ENCODE measurements around the gene DSTYK.

DSTYK gene

DNA sequence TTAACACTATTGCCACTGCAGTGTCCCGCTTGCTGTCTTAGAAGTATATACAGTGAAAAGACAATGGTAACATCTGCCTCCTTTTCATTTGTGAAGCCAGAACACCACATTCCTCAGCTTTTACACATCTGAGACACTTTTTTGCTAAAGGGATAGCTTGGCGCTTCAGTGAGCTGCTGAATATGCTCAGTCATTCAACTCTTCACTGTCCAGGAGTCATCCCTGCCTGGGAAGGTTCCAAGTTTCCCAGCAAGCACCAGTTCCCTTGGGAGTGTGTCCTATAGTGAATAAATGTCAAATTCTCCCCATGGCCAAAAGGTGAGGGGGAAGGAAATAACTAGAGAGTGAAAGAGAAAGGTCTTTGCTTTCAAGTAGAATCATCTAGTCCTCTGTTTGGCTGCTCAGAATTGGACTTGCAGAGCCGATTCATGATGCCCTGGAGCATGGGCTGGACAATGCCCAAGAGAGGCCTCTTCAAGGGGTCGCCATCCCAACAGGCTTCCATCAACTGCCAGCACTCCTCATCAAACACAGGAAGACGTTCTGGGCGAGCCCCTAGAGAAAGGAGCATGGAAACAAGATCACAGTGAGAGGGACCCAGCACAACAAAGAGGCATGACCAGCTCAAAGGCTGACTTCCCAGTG is 64.2 kb downstream of the DSTYK start:
- POLR2A ChIA-PET = interaction anchor here (0.8 kb wide), 1 partner anchor 163 kb away, joined by 3 read pairs; no protein-coding TSS in a partner anchor
- CTCF ChIA-PET = interaction anchor here (0.7 to 5.9 kb wide), 4 partner anchors 11 to 172 kb away, joined by 3 to 26 read pairs (median 4); no protein-coding TSS in a partner anchor
- no peak for DNase-seq (ENCODE audit: extremely low spot score)
- TF ChIP-seq, protein P1, sequence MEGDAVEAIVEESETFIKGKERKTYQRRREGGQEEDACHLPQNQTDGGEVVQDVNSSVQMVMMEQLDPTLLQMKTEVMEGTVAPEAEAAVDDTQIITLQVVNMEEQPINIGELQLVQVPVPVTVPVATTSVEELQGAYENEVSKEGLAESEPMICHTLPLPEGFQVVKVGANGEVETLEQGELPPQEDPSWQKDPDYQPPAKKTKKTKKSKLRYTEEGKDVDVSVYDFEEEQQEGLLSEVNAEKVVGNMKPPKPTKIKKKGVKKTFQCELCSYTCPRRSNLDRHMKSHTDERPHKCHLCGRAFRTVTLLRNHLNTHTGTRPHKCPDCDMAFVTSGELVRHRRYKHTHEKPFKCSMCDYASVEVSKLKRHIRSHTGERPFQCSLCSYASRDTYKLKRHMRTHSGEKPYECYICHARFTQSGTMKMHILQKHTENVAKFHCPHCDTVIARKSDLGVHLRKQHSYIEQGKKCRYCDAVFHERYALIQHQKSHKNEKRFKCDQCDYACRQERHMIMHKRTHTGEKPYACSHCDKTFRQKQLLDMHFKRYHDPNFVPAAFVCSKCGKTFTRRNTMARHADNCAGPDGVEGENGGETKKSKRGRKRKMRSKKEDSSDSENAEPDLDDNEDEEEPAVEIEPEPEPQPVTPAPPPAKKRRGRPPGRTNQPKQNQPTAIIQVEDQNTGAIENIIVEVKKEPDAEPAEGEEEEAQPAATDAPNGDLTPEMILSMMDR (IDR thresholded peaks at IDR 0.05; ENCODE audit: control extremely low read depth, extremely low read depth, low read depth, missing control alignments) = no peak

DNA sequence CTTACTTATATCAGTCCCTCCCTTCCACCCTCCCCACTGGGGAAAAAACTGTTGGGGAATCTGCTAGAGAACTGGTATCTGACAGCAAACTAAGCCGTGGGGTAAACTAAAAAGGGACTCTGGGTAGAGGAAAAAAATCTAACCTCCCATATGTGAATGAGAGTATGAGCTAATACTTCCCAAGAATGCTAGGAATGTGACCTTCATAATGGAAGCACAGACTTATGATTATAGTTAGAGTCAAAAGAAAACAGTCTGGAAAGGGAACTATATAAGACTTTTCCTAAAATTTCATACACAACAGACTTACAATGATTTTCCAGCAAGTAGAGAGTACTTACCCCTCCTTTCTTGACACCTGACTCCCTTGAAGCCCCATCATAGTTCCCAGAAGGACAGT is 66.8 kb downstream of the DSTYK start:
- ChIA-PET CTCF (interaction anchor here (0.9 to 5.9 kb wide), 9 partner anchors 10 to 155 kb away, joined by 3 to 26 read pairs (median 6); no protein-coding TSS in a partner anchor), POLR2A (no interaction called here)
- TF ChIP-seq, protein P1 (IDR thresholded peaks at IDR 0.05; ENCODE audit: control extremely low read depth, extremely low read depth, low read depth, missing control alignments) = no peak
- DNase-seq (ENCODE audit: extremely low spot score) = no peak

DNA sequence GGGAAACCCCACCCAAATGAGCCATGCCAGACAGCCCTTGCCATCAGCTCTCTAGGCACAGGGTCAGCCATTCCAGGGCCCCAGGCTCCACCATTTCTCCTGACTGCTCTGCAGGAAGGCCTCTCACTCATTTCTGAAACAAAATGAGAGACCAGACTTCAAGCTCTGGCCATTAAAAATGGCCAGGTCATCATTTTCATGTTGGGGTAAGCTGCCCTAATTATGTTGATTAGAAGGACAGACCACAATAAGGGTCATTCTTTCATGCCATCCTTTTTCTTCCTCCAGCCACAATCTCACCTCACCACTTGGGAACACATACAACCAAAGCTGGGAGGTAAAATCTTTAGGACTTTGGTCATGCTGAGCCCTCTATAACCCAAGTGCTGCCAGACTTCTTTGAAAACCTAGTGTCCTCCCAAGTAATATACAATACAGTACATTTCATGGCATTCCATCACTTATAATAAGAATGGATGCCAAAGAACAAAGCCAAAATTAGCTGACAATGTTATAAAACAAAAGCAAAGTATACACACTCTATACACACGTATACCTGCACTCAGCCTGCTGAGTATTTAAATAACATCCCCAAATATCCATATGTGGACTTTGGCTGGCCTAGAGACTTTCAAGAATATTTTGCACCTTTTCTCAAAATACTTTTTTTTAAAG is 67.3 kb downstream of the DSTYK start:
- ChIA-PET CTCF (interaction anchor here (1.2 to 4.9 kb wide), 13 partner anchors 6 to 169 kb away, joined by 3 to 46 read pairs (median 4); partner anchors contain the start of gene TMEM81), POLR2A (no interaction called here)
- TF ChIP-seq, protein P1 (IDR thresholded peaks at IDR 0.05; ENCODE audit: control extremely low read depth, extremely low read depth, low read depth, missing control alignments) = no peak
- DNase-seq (ENCODE audit: extremely low spot score) = no peak

DNA sequence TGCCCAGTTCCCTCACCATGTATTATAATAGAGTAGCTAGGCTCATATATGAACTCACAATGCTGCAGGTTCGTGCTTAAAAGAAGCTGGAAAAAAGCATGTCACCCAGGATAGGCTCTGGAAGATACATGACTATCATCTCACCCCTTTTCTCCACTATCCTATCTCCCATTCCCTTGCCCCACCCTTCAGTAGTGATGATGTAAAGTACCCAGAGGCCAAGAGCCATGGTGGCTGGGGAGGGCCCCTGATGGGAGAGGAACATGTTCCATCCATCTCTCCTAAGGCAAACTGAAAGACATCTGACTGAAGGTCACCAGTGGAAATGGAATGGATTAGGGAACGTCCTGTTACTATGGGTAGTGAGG is 69.4 kb downstream of the DSTYK start:
- ChIA-PET CTCF (interaction anchor here (0.6 to 4.9 kb wide), 37 partner anchors 9 to 200 kb away, joined by 3 to 46 read pairs (median 6); partner anchors contain the start of gene RBBP5), POLR2A (no interaction called here)
- TF ChIP-seq, protein P1 (IDR thresholded peaks at IDR 0.05; ENCODE audit: control extremely low read depth, extremely low read depth, low read depth, missing control alignments) = no peak
- DNase-seq (ENCODE audit: extremely low spot score) = no peak

DNA sequence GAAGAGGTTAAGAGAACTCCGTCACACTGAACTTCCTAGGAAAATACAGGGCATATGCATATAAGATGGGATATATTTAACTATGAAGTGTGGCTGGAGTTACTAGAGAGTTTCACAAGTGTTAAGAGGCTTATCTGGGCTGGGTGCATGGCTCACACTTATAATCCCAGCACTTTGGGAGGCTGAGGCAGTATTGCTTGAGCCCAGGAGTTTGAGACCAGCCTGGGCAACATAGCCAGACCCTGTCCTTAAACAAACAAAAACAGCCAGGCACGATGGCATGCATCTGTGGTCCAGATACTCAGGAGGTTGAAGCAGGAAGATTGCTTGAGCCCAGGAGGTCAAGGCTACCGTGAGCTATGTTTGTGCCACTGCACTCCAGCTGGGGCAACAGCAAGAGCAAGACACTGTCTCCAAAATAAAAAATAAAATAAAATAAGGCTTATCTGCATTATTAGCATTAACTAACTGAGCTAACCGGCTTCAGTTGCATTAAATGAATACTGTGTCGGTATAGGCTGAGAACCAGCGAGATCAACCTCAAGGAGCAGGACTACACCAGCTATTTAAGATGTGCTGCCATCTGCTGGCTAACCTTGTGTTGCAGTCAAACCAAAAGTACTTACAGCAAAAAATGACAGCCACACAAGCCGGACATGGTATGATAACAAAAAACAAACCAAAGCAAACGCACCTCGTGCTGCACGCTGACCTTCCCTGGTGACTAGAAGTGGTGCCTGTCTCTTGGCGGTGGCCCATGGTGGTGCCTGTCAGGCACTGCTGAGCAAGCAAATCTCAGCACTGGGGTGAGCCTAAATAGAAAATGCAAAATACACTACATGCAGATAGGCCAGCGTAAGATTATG is 70.0 kb downstream of the DSTYK start:
- peak; percentile 75 for DNase-seq (ENCODE audit: extremely low spot score)
- POLR2A ChIA-PET = no interaction called here
- CTCF ChIA-PET = interaction anchor here (0.6 to 4.9 kb wide), 51 partner anchors 9 to 383 kb away, joined by 3 to 46 read pairs (median 4); partner anchors contain the start of genes RBBP5 and TMEM81
- TF ChIP-seq, protein P1 (IDR thresholded peaks at IDR 0.05; ENCODE audit: control extremely low read depth, extremely low read depth, low read depth, missing control alignments) = peak; percentile 68

DNA sequence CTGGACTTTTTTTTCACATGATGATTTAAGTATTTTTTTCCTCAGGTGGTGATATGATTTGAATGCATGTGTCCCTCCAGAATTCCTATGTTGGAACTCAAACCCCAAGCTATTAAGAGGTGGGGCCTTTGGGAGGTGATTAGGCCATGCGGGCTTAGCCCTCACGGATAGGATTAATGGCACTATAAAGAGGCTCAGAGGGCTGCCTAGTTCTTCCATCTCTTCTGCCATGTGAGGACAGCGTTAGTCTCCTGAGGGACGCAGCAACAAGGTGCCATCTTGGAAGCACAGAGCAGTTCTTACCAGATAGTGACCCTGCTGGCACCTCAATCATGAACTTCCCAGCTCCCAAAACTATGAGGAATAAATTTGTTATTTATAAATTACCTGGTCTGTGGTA is 71.4 kb downstream of the DSTYK start:
- TF ChIP-seq, protein P1 (IDR thresholded peaks at IDR 0.05; ENCODE audit: control extremely low read depth, extremely low read depth, low read depth, missing control alignments) = no peak
- POLR2A ChIA-PET = no interaction called here
- CTCF ChIA-PET = interaction anchor here (1.2 to 4.9 kb wide), 13 partner anchors 10 to 167 kb away, joined by 4 to 46 read pairs (median 14); partner anchors contain the start of gene TMEM81

More for the DNA sequence above, 71.4 kb downstream of the DSTYK start:
- no peak for DNase-seq (ENCODE audit: extremely low spot score)

Measured in GM10248 (cell line).